ENCODE results near the gene GCH1. TPM values are rescaled to one million over a fixed set of nuclear protein-coding genes. Genes with fewer than 3 reads are reported as not detected.
"Not testable (repeated sequence)": the region's sequence is repeated elsewhere in the genome, so short reads cannot be mapped to it uniquely, and the experiment has no call there.

Gene GCH1
- total and polyA plus RNA-seq, 2 donors = 16.4 to 22.5 TPM

- Histone ChIP-seq H3K9me3 (ENCODE audit: control insufficient read depth in 2 of 2, insufficient read depth in 1 of 2, low read length in 1 of 2) (no peaks in the 10 kb centered on the region), H3K36me3 (ENCODE audit: control insufficient read depth in 2 of 2, insufficient read depth in 2 of 2, low read length in 1 of 2) (no peaks in the 10 kb centered on the region), H3K27me3 (ENCODE audit: control insufficient read depth in 2 of 2, insufficient read depth in 1 of 2, low read length in 1 of 2) (no peaks in the 10 kb centered on the region), H3K4me1 (ENCODE audit: control insufficient read depth in 2 of 2, insufficient read depth in 2 of 2, low read length in 2 of 2) (no peaks in the 10 kb centered on the region), H3K4me3 (ENCODE audit: low read length in 2 of 2) (no peak overlapping the region), H3K27ac (ENCODE audit: low read depth in 1 of 2, low read length in 1 of 2) (no peak overlapping the region)
- WGBS = 95% methylated on average over 1 of the region's 1 CpG
- no peak for DNase-seq (ENCODE audit: low read depth in 6 of 9, low spot score in 9 of 9)
Measured at GRCh38 chr14:54933006-54933405, 30.4 kb upstream of the GCH1 start.

GRCh38 chr14:54931598-54932340, 29.1 kb upstream of the GCH1 start:
- Histone ChIP-seq H3K4me3 (ENCODE audit: low read length in 2 of 2) (no peak overlapping the region), H3K36me3 (ENCODE audit: control insufficient read depth in 2 of 2, insufficient read depth in 2 of 2, low read length in 1 of 2) (no peaks in the 10 kb centered on the region), H3K4me1 (ENCODE audit: control insufficient read depth in 2 of 2, insufficient read depth in 2 of 2, low read length in 2 of 2) (no peaks in the 10 kb centered on the region), H3K9me3 (ENCODE audit: control insufficient read depth in 2 of 2, insufficient read depth in 1 of 2, low read length in 1 of 2) (no peaks in the 10 kb centered on the region), H3K27me3 (ENCODE audit: control insufficient read depth in 2 of 2, insufficient read depth in 1 of 2, low read length in 1 of 2) (no peaks in the 10 kb centered on the region), H3K27ac (ENCODE audit: low read depth in 1 of 2, low read length in 1 of 2) (no peak overlapping the region)
- no peak for DNase-seq (ENCODE audit: low read depth in 6 of 9, low spot score in 9 of 9)
- 97% methylated on average over 3 of the region's 3 CpGs for WGBS

GRCh38 chr14:54931101-54931500, 28.5 kb upstream of the GCH1 start:
- 100% methylated on average over 1 of the region's 1 CpG for WGBS
- H3K4me1 ChIP-seq (ENCODE audit: control insufficient read depth in 2 of 2, insufficient read depth in 2 of 2, low read length in 2 of 2) = no peaks in the 10 kb centered on the region
- H3K36me3 ChIP-seq (ENCODE audit: control insufficient read depth in 2 of 2, insufficient read depth in 2 of 2, low read length in 1 of 2) = no peaks in the 10 kb centered on the region
- DNase-seq (ENCODE audit: low read depth in 6 of 9, low spot score in 9 of 9) = no peak
- H3K27me3 ChIP-seq (ENCODE audit: control insufficient read depth in 2 of 2, insufficient read depth in 1 of 2, low read length in 1 of 2) = no peaks in the 10 kb centered on the region
- no peaks in the 10 kb centered on the region for H3K9me3 ChIP-seq (ENCODE audit: control insufficient read depth in 2 of 2, insufficient read depth in 1 of 2, low read length in 1 of 2)
- H3K4me3 ChIP-seq (ENCODE audit: low read length in 2 of 2) = no peak overlapping the region
- H3K27ac ChIP-seq (ENCODE audit: low read depth in 1 of 2, low read length in 1 of 2) = no peak overlapping the region

GRCh38 chr14:54929556-54929955, 26.9 kb upstream of the GCH1 start:
- Histone ChIP-seq H3K4me3 (ENCODE audit: low read length in 2 of 2) (no peak overlapping the region), H3K9me3 (ENCODE audit: control insufficient read depth in 2 of 2, insufficient read depth in 1 of 2, low read length in 1 of 2) (no peaks in the 10 kb centered on the region), H3K27me3 (ENCODE audit: control insufficient read depth in 2 of 2, insufficient read depth in 1 of 2, low read length in 1 of 2) (no peaks in the 10 kb centered on the region), H3K4me1 (ENCODE audit: control insufficient read depth in 2 of 2, insufficient read depth in 2 of 2, low read length in 2 of 2) (no peaks in the 10 kb centered on the region), H3K27ac (ENCODE audit: low read depth in 1 of 2, low read length in 1 of 2) (no peak overlapping the region), H3K36me3 (ENCODE audit: control insufficient read depth in 2 of 2, insufficient read depth in 2 of 2, low read length in 1 of 2) (no peaks in the 10 kb centered on the region)
- no peak for DNase-seq (ENCODE audit: low read depth in 6 of 9, low spot score in 9 of 9)

GRCh38 chr14:54928216-54928615, 25.6 kb upstream of the GCH1 start:
- H3K9me3 ChIP-seq (ENCODE audit: control insufficient read depth in 2 of 2, insufficient read depth in 1 of 2, low read length in 1 of 2) = no peaks in the 10 kb centered on the region
- DNase-seq (ENCODE audit: low read depth in 6 of 9, low spot score in 9 of 9) = no peak
- no peak overlapping the region for H3K4me3 ChIP-seq (ENCODE audit: low read length in 2 of 2)
- H3K27me3 ChIP-seq (ENCODE audit: control insufficient read depth in 2 of 2, insufficient read depth in 1 of 2, low read length in 1 of 2) = no peaks in the 10 kb centered on the region
- H3K27ac ChIP-seq (ENCODE audit: low read depth in 1 of 2, low read length in 1 of 2) = no peak overlapping the region
- no peaks in the 10 kb centered on the region for H3K4me1 ChIP-seq (ENCODE audit: control insufficient read depth in 2 of 2, insufficient read depth in 2 of 2, low read length in 2 of 2)
- no peaks in the 10 kb centered on the region for H3K36me3 ChIP-seq (ENCODE audit: control insufficient read depth in 2 of 2, insufficient read depth in 2 of 2, low read length in 1 of 2)

- H3K4me1 ChIP-seq (ENCODE audit: control insufficient read depth in 2 of 2, insufficient read depth in 2 of 2, low read length in 2 of 2) = no peaks in the 10 kb centered on the region
- H3K9me3 ChIP-seq (ENCODE audit: control insufficient read depth in 2 of 2, insufficient read depth in 1 of 2, low read length in 1 of 2) = no peaks in the 10 kb centered on the region
- H3K36me3 ChIP-seq (ENCODE audit: control insufficient read depth in 2 of 2, insufficient read depth in 2 of 2, low read length in 1 of 2) = no peaks in the 10 kb centered on the region
- H3K27ac ChIP-seq (ENCODE audit: low read depth in 1 of 2, low read length in 1 of 2) = no peak overlapping the region
- no peak for DNase-seq (ENCODE audit: low read depth in 6 of 9, low spot score in 9 of 9)
- H3K4me3 ChIP-seq (ENCODE audit: low read length in 2 of 2) = no peak overlapping the region
- H3K27me3 ChIP-seq (ENCODE audit: control insufficient read depth in 2 of 2, insufficient read depth in 1 of 2, low read length in 1 of 2) = no peaks in the 10 kb centered on the region
- 100% methylated on average over 1 of the region's 1 CpG for WGBS
Measured at GRCh38 chr14:54927551-54927950, 24.9 kb upstream of the GCH1 start.

GRCh38 chr14:54926570-54926969, 23.9 kb upstream of the GCH1 start:
- DNase-seq (ENCODE audit: low read depth in 6 of 9, low spot score in 9 of 9); H3K9me3 ChIP-seq (ENCODE audit: control insufficient read depth in 2 of 2, insufficient read depth in 1 of 2, low read length in 1 of 2); H3K4me3 ChIP-seq (ENCODE audit: low read length in 2 of 2); H3K27ac ChIP-seq (ENCODE audit: low read depth in 1 of 2, low read length in 1 of 2); H3K4me1 ChIP-seq (ENCODE audit: control insufficient read depth in 2 of 2, insufficient read depth in 2 of 2, low read length in 2 of 2); H3K36me3 ChIP-seq (ENCODE audit: control insufficient read depth in 2 of 2, insufficient read depth in 2 of 2, low read length in 1 of 2); H3K27me3 ChIP-seq (ENCODE audit: control insufficient read depth in 2 of 2, insufficient read depth in 1 of 2, low read length in 1 of 2): not testable (repeated sequence)
- WGBS = 98% methylated on average over 5 of the region's 5 CpGs

GRCh38 chr14:54922598-54922997, 20.0 kb upstream of the GCH1 start:
- Histone ChIP-seq H3K27me3 (ENCODE audit: control insufficient read depth in 2 of 2, insufficient read depth in 1 of 2, low read length in 1 of 2) (no peaks in the 10 kb centered on the region), H3K27ac (ENCODE audit: low read depth in 1 of 2, low read length in 1 of 2) (no peak overlapping the region), H3K9me3 (ENCODE audit: control insufficient read depth in 2 of 2, insufficient read depth in 1 of 2, low read length in 1 of 2) (no peaks in the 10 kb centered on the region), H3K4me3 (ENCODE audit: low read length in 2 of 2) (no peak overlapping the region), H3K4me1 (ENCODE audit: control insufficient read depth in 2 of 2, insufficient read depth in 2 of 2, low read length in 2 of 2) (no peaks in the 10 kb centered on the region), H3K36me3 (ENCODE audit: control insufficient read depth in 2 of 2, insufficient read depth in 2 of 2, low read length in 1 of 2) (no peaks in the 10 kb centered on the region)
- WGBS = 96% methylated on average over 3 of the region's 3 CpGs
- no peak for DNase-seq (ENCODE audit: low read depth in 6 of 9, low spot score in 9 of 9)

- H3K27ac ChIP-seq (ENCODE audit: low read depth in 1 of 2, low read length in 1 of 2) = no peak overlapping the region
- H3K9me3 ChIP-seq (ENCODE audit: control insufficient read depth in 2 of 2, insufficient read depth in 1 of 2, low read length in 1 of 2) = no peaks in the 10 kb centered on the region
- H3K4me1 ChIP-seq (ENCODE audit: control insufficient read depth in 2 of 2, insufficient read depth in 2 of 2, low read length in 2 of 2) = no peaks in the 10 kb centered on the region
- H3K4me3 ChIP-seq (ENCODE audit: low read length in 2 of 2) = no peak overlapping the region
- H3K36me3 ChIP-seq (ENCODE audit: control insufficient read depth in 2 of 2, insufficient read depth in 2 of 2, low read length in 1 of 2) = no peaks in the 10 kb centered on the region
- no peak for DNase-seq (ENCODE audit: low read depth in 6 of 9, low spot score in 9 of 9)
- no peaks in the 10 kb centered on the region for H3K27me3 ChIP-seq (ENCODE audit: control insufficient read depth in 2 of 2, insufficient read depth in 1 of 2, low read length in 1 of 2)
- 92% methylated on average over 1 of the region's 1 CpG for WGBS
Measured at GRCh38 chr14:54920052-54920451, 17.4 kb upstream of the GCH1 start.

- H3K9me3 ChIP-seq (ENCODE audit: control insufficient read depth in 2 of 2, insufficient read depth in 1 of 2, low read length in 1 of 2) = no peaks in the 10 kb centered on the region
- H3K27ac ChIP-seq (ENCODE audit: low read depth in 1 of 2, low read length in 1 of 2) = no peak overlapping the region
- H3K4me1 ChIP-seq (ENCODE audit: control insufficient read depth in 2 of 2, insufficient read depth in 2 of 2, low read length in 2 of 2) = no peaks in the 10 kb centered on the region
- DNase-seq (ENCODE audit: low read depth in 6 of 9, low spot score in 9 of 9) = no peak
- H3K27me3 ChIP-seq (ENCODE audit: control insufficient read depth in 2 of 2, insufficient read depth in 1 of 2, low read length in 1 of 2) = no peaks in the 10 kb centered on the region
- no peak overlapping the region for H3K4me3 ChIP-seq (ENCODE audit: low read length in 2 of 2)
- no peaks in the 10 kb centered on the region for H3K36me3 ChIP-seq (ENCODE audit: control insufficient read depth in 2 of 2, insufficient read depth in 2 of 2, low read length in 1 of 2)
Measured at GRCh38 chr14:54919330-54919729, 16.7 kb upstream of the GCH1 start.
